AG04450 (cell line): ENCODE results near the gene MYO1H. TPM values are rescaled to one million over a fixed set of nuclear protein-coding genes. Genes with fewer than 3 reads are reported as not detected.

ENCODE experiments used
- CTCF ChIA-PET: fragments of 300-600, 350-600 bp; formaldehyde crosslinking; extraction: SDS; loops from one replicate; lab custom pipeline; 2022; ENCODE audit warnings: antibody characterized with exemption, inconsistent platforms; lab: Charles Lee
- POLR2A ChIA-PET: fragments of 350-600 bp; formaldehyde crosslinking; extraction: SDS; loops from one replicate; lab custom pipeline; 2021; ENCODE audit warnings: antibody characterized with exemption, inconsistent platforms; lab: Yijun Ruan, JAX
- DNase-seq: peaks from one replicate; pipeline ENCODE4 v3.0.0-alpha.2; 2011; ENCODE audit warnings: low read depth, low spot score
- H3K27ac ChIP-seq: one replicate; pipeline ENCODE4 v1.5.1; 2012; ENCODE audit warnings: low read depth, low read length, control low read depth
- H3K27me3 ChIP-seq: one replicate; pipeline ENCODE4 v1.6.0; 2012; ENCODE audit warnings: low read length; ENCODE audit not compliant: control insufficient read depth, insufficient read depth
- H3K4me3 ChIP-seq: 2 replicates; pipeline ENCODE4 v1.5.1; 2011; ENCODE audit warnings: mild to moderate bottlenecking, low read depth, low read length, control low read depth
- H3K9me3 ChIP-seq: 2 replicates; pipeline ENCODE4 v1.5.1; 2012; ENCODE audit warnings: low read length; ENCODE audit not compliant: control insufficient read depth, insufficient read depth
- polyA plus RNA-seq: library from polyadenylated mRNA; depleted of rRNA; stranded (reverse); fragments of >200 nt; gene quantifications from 2 replicates; pipeline ENCODE4 v1.2.3, GENCODE V29; 2011
- TF ChIP-seq, protein P1 (sequence below): IDR thresholded peaks from 2 replicates; pipeline ENCODE4 v1.5.1; 2011; ENCODE audit warnings: low read depth, low read length, control low read depth, inconsistent platforms

MYO1H gene
- polyA plus RNA-seq, 1 experiment, result not detected

DNA sequence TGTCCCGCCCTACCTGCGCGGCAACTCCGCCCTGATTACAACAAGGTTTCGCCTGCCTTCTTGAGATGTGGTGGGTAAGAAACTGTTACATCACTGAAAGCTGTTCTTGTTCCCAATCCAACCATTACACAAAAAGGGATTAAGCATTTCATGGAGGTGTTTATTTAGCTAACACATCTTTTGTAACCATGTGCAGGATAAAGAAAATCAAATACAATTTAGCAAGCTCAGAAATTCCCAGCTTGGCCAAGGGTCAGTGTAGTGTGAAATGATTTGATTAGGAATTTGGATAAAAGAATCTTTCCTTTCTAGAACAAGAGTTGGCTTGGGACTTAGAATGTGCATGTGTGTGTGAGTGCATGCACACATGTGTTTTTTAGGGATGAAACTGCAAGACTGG, 44.9 kb upstream of the MYO1H start:
- ChIA-PET CTCF (interaction anchor here (1.1 kb wide), 1 partner anchor 125 kb away, joined by 3 read pairs; no protein-coding TSS in a partner anchor), POLR2A (no interaction called here)
- DNase-seq, result no peak
- TF ChIP-seq, protein P1, sequence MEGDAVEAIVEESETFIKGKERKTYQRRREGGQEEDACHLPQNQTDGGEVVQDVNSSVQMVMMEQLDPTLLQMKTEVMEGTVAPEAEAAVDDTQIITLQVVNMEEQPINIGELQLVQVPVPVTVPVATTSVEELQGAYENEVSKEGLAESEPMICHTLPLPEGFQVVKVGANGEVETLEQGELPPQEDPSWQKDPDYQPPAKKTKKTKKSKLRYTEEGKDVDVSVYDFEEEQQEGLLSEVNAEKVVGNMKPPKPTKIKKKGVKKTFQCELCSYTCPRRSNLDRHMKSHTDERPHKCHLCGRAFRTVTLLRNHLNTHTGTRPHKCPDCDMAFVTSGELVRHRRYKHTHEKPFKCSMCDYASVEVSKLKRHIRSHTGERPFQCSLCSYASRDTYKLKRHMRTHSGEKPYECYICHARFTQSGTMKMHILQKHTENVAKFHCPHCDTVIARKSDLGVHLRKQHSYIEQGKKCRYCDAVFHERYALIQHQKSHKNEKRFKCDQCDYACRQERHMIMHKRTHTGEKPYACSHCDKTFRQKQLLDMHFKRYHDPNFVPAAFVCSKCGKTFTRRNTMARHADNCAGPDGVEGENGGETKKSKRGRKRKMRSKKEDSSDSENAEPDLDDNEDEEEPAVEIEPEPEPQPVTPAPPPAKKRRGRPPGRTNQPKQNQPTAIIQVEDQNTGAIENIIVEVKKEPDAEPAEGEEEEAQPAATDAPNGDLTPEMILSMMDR, result no peak
- Histone ChIP-seq H3K27ac (no peak overlapping the region), H3K27me3 (peaks cover 43% of the 10 kb centered on the region), H3K9me3 (no peaks in the 10 kb centered on the region), H3K4me3 (no peak overlapping the region)

DNA sequence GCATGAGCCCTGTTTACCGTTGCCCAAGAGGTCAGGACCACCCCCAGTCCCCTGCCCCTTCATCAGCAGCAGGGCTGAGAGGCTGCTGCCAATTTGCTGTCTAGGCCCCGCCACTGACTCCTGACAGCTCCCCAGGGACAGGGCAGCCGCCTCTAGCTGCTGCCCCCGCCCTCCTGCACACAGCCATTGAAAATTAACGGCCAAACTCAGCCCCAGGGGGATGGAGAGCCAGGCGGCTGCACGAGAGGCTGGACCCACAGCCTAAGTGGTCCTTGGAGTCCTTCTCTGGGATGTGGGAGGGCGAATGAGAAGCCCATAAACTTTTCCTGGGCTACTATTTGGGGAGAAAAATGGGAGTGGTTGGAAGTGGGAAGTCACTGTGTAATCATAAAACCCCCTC, 43.2 kb upstream of the MYO1H start:
- ChIA-PET POLR2A (no interaction called here), CTCF (no interaction called here)
- H3K9me3 ChIP-seq, result no peaks in the 10 kb centered on the region
- peaks cover 56% of the 10 kb centered on the region for H3K27me3 ChIP-seq
- H3K27ac ChIP-seq, result no peak overlapping the region
- TF ChIP-seq, protein P1, result no peak
- no peak for DNase-seq
- no peak overlapping the region for H3K4me3 ChIP-seq

DNA sequence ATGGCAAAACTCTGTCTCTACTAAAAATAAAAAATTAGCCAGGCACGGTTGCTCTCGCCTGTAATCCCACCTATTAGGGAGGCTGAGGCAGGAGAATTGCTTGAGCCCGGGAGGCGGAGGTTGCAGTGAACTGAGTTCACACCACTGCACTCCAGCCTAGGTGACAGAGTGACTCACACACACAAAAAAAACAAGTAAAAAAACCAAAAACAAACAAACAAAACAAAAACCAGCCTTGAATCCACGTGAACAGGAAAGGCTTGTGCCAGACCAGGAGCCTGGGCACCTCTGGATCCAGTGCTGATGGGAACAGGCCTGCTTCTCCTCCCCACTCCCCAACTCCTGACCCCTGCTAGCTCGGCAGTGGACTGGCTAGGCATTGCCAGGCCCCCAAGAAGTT, 42.2 kb upstream of the MYO1H start:
- H3K27me3 ChIP-seq, result peaks cover 62% of the 10 kb centered on the region
- ChIA-PET CTCF (no interaction called here), POLR2A (no interaction called here)
- no peaks in the 10 kb centered on the region for H3K9me3 ChIP-seq
- TF ChIP-seq, protein P1, result no peak
- DNase-seq, result no peak
- H3K4me3 ChIP-seq, result no peak overlapping the region
- no peak overlapping the region for H3K27ac ChIP-seq

- no peak overlapping the region for H3K4me3 ChIP-seq
- no peaks in the 10 kb centered on the region for H3K9me3 ChIP-seq
- POLR2A ChIA-PET, result no interaction called here
- TF ChIP-seq, protein P1, result no peak
- DNase-seq, result no peak
- H3K27ac ChIP-seq, result no peak overlapping the region
- H3K27me3 ChIP-seq, result peaks cover 69% of the 10 kb centered on the region
- CTCF ChIA-PET, result no interaction called here
Observed at GRCh38 chr12:109307051-109307450, 40.6 kb upstream of the MYO1H start.

DNA sequence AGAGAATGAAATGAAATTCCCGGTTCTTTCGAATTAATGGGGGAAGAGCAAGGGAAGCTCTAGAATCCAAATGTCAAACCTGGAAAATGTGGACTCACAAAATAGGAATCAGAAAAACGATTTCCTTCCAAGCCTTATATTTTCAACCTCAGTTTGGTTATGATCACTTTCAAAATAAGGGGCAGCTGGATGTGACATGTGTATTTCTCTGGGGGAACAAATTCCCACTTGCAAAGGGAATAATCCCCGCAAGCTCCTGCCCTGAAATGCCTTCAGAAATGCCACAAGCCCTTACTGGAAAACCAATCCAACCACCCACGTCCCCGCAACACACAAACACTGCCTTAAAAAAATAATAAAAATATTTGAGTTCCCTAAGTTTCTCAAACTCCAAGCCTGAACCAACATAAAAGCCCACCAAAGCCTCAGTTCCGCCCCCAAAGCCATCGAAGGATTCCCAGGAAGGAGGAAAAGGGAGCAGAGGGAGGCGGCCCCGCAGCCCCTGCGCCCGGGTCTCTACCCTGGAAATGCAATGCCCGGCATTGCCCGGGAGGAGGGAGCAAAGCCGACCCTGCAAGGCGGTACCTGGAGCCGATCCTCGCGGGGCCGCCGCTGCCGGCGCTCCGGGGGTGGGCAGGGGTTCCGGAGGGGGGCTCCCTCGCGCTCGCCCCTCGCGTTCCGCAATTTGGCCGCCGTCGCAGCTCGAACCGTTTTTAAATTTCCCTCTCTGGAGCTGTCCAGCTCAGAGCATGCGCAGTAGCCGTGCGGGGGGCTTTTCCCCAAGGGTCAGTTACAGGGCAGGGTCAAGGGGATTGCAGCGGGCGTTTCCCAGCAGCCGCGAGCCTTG, 38.9 kb upstream of the MYO1H start, which contains the start of gene FOXN4:
Gene FOXN4 (minus strand): TSS at position 751 of the 847 bp plus-strand sequence. CDS start 963 bp downstream, outside the sequence.
- no peak within 1 kb of the TSS for H3K27ac ChIP-seq
- no peaks in the 10 kb centered on the region for H3K9me3 ChIP-seq
- CTCF ChIA-PET, result no interaction called here
- H3K4me3 ChIP-seq, result no peak within 1 kb of the TSS
- no peak for DNase-seq
- peaks cover 65% of the 10 kb centered on the region for H3K27me3 ChIP-seq
- TF ChIP-seq, protein P1, result no peak
- POLR2A ChIA-PET, result no interaction called here
